ENCODE data around the gene C3AR1. TPM values are rescaled to one million over a fixed set of nuclear protein-coding genes. Genes with fewer than 3 reads are reported as not detected.

The C3AR1 gene
- total and polyA plus RNA-seq, 2 of the 13 experiments (the other 11 are each of a cell fraction or from before 2014, with no cell fraction given): not detected

GRCh38 chr12:8035440-8036010 lies 30.6 kb downstream of the C3AR1 start:
- POLR2A ChIA-PET: no interaction called here
- no peak for FAIRE-seq
- no peak overlapping the region for H3K27ac ChIP-seq (ENCODE audit: extremely low read length, insufficient read depth, low read length)

GRCh38 chr12:8034802-8035201 lies 31.4 kb downstream of the C3AR1 start:
- BruUV-seq (replicated peaks): no TSS peak
- Histone ChIP-seq H3K4me1 (ENCODE audit: insufficient read depth, low read length) (peaks cover 67% of the 10 kb centered on the region), H3K4me3 (replicated peaks in 1 of 3; ENCODE audit: insufficient read depth in 1 of 3, low read depth in 2 of 3, low read length in 3 of 3) (peak overlapping the region in 2 of 3 experiments; percentile 15 to 87; a peak in 1 of 6 replicates), H3K27me3 (ENCODE audit: control insufficient read depth in 1 of 2, insufficient read depth in 2 of 2, low read length in 2 of 2) (no peaks in the 10 kb centered on the region; a peak in 1 of 5 replicates), H3K9me3 (ENCODE audit: low read length) (no peaks in the 10 kb centered on the region), H4K20me1 (ENCODE audit: insufficient read depth, low read length) (no peaks in the 10 kb centered on the region), H3K36me3 (replicated peaks in 1 of 2; ENCODE audit: control insufficient read depth in 1 of 2, insufficient read depth in 2 of 2, low read length in 2 of 2) (peaks cover 3% of the 10 kb centered on the region in 2 experiments; a peak in 2 of 5 replicates), H2AFZ (ENCODE audit: low read length) (no peak overlapping the region), H3K79me2 (ENCODE audit: insufficient read depth, low read length) (no peaks in the 10 kb centered on the region), H3K27ac (ENCODE audit: extremely low read length, insufficient read depth, low read length) (no peak overlapping the region), H3K4me2 (ENCODE audit: low read depth, low read length) (peak overlapping the region; percentile 91), H3K9ac (ENCODE audit: insufficient read depth, low read depth, low read length) (peak overlapping the region; percentile 4; the same call in 1 of the 2 replicates)
- no peak for TF ChIP-seq ZNF234 (CRISPR knock-in tag; conservative IDR thresholded peaks at IDR 0.05)
- TF ChIP-seq ZNF740 (CRISPR knock-in tag; IDR thresholded peaks at IDR 0.05): no peak
- no peak for TF ChIP-seq TBX2 (CRISPR knock-in tag; IDR thresholded peaks at IDR 0.05; ENCODE audit: borderline replicate concordance)
- no peak for TF ChIP-seq ZNF263 (CRISPR knock-in tag; IDR thresholded peaks at IDR 0.05)
- TF ChIP-seq ZNF589 (CRISPR knock-in tag; conservative IDR thresholded peaks at IDR 0.05): no peak
- TF ChIP-seq FOXA3 (CRISPR knock-in tag; IDR thresholded peaks at IDR 0.05): no peak
- TF ChIP-seq RNF2 (conservative IDR thresholded peaks at IDR 0.05; ENCODE audit: low read depth): no peak
- TF ChIP-seq ARNTL (CRISPR knock-in tag; IDR thresholded peaks at IDR 0.05): no peak
- TF ChIP-seq ATF4 (CRISPR knock-in tag; IDR thresholded peaks at IDR 0.05): no peak
- no peak for TF ChIP-seq POLR2AphosphoS2 (IDR thresholded peaks at IDR 0.05; ENCODE audit: low read depth, low read length)
- DNase-seq (ENCODE audit: low spot score): no peak
- POLR2A ChIA-PET: no interaction called here
- CTCF ChIA-PET (ENCODE audit: low intra/inter-chr PET ratio, low total read pairs): no interaction called here
- FAIRE-seq: no peak
- ATAC-seq: no peak
- intact Hi-C loops (cut with micrococcal nuclease; ENCODE audit: unreplicated experiment): loop anchor here (5.0 kb wide), 1 partner anchor 47 kb away; the partner anchor contains the start of gene NECAP1
- in situ Hi-C loops (cut with HindIII; ENCODE audit: extremely low pct_ligation_motif_present, low pct_unique_long_range_greater_than_20kb): no loop called here

More at GRCh38 chr12:8035440-8036010, 30.6 kb downstream of the C3AR1 start:
- Histone ChIP-seq H3K79me2 (ENCODE audit: insufficient read depth, low read length) (no peaks in the 10 kb centered on the region), H3K9ac (ENCODE audit: insufficient read depth, low read depth, low read length) (no peak overlapping the region), H3K9me3 (ENCODE audit: low read length) (no peaks in the 10 kb centered on the region), H3K36me3 (replicated peaks in 1 of 2; ENCODE audit: control insufficient read depth in 1 of 2, insufficient read depth in 2 of 2, low read length in 2 of 2) (peaks cover 3 to 6% of the 10 kb centered on the region in 2 experiments; a peak in 4 of 5 replicates), H4K20me1 (ENCODE audit: insufficient read depth, low read length) (no peaks in the 10 kb centered on the region), H2AFZ (ENCODE audit: low read length) (no peak overlapping the region), H3K4me2 (ENCODE audit: low read depth, low read length) (peak overlapping the region; percentile 91), H3K4me3 (replicated peaks in 1 of 3; ENCODE audit: insufficient read depth in 1 of 3, low read depth in 2 of 3, low read length in 3 of 3) (no peak overlapping the region), H3K4me1 (ENCODE audit: insufficient read depth, low read length) (peaks cover 67% of the 10 kb centered on the region), H3K27me3 (ENCODE audit: control insufficient read depth in 1 of 2, insufficient read depth in 2 of 2, low read length in 2 of 2) (no peaks in the 10 kb centered on the region; a peak in 1 of 5 replicates)
- no TSS peak for BruUV-seq (replicated peaks)
- ATAC-seq (no peak), DNase-seq (ENCODE audit: low spot score) (no peak)
- in situ Hi-C loops (cut with HindIII; ENCODE audit: extremely low pct_ligation_motif_present, low pct_unique_long_range_greater_than_20kb): no loop called here
- WGBS (ENCODE audit: low lambda C conversion rate): 91% methylated on average over 5 of the region's 5 CpGs
- CTCF ChIA-PET (ENCODE audit: low intra/inter-chr PET ratio, low total read pairs): no interaction called here
- TF ChIP-seq HNF4G (IDR thresholded peaks at IDR 0.05; ENCODE audit: borderline replicate concordance, low read depth, low read length) (no peak), HNF4G (CRISPR knock-in tag; IDR thresholded peaks at IDR 0.05; ENCODE audit: borderline replicate concordance, low read depth) (no peak)
- intact Hi-C loops (cut with micrococcal nuclease; ENCODE audit: unreplicated experiment): no loop called here

Data from HepG2 (cell line).